GM23338 (cell line): Measurements from ENCODE around the gene ARL15. TPM values are rescaled to one million over a fixed set of nuclear protein-coding genes. Genes with fewer than 3 reads are reported as not detected.

ENCODE experiments used
- CTCF ChIP-seq, 2 experiments: fragments of 200-600 bp in 1 of 2; sonication (generic) in 1 of 2; conservative IDR thresholded peaks; 2 replicates each; pipeline versions ENCODE4 v1.5.1 to v1.6.1; 2016 to 2017; ENCODE audit warnings: antibody characterized with exemption in 2 of 2, low read depth in 2 of 2, mild to moderate bottlenecking in 2 of 2, moderate library complexity in 1 of 2
- ETS1 ChIP-seq: IDR thresholded peaks from 2 replicates; pipeline ENCODE4 v1.6.1; 2016; ENCODE audit warnings: antibody characterized with exemption
- JUNB ChIP-seq: IDR thresholded peaks from one replicate; pipeline ENCODE4 v1.6.1; 2016; ENCODE audit warnings: antibody characterized with exemption; ENCODE audit not compliant: unreplicated experiment
- NANOG ChIP-seq: IDR thresholded peaks from 2 replicates; pipeline ENCODE4 v1.6.1; 2016; ENCODE audit warnings: antibody characterized with exemption, borderline replicate concordance
- REST ChIP-seq: IDR thresholded peaks from one replicate; pipeline ENCODE4 v1.6.1; 2018; ENCODE audit warnings: antibody characterized with exemption; ENCODE audit not compliant: unreplicated experiment
- ZNF331 ChIP-seq: fragments of 250-450 bp; sonication (Bioruptor Pico); IDR thresholded peaks from 2 replicates; pipeline ENCODE4 v1.5.0; 2020; ENCODE audit warnings: low read depth, mild to moderate bottlenecking, moderate library complexity
- polyA plus RNA-seq: library from polyadenylated mRNA; unstranded; fragments of >200 nt; fragmentation: Nextera tagmentation; extraction: Ambion mirVana; gene quantifications from 2 replicates; pipeline ENCODE4 v1.2.1, GENCODE V29; 2016
- total RNA-seq: library from RNA; depleted of rRNA; stranded (reverse); fragments of >200 nt; shearing (Covaris generic); gene quantifications from 2 replicates; pipeline ENCODE4 v1.2.3, GENCODE V29; 2014
- TF ChIP-seq, protein P1 (sequence below): fragments of 250-450 bp; sonication (Bioruptor Pico); IDR thresholded peaks from 2 replicates; pipeline ENCODE4 v1.5.0; 2020; ENCODE audit warnings: mild to moderate bottlenecking, moderate library complexity

ARL15 gene
- total and polyA plus RNA-seq, 2 experiments from 2014 or later: 13.0 to 54.0 TPM

- TF ChIP-seq, protein P1, sequence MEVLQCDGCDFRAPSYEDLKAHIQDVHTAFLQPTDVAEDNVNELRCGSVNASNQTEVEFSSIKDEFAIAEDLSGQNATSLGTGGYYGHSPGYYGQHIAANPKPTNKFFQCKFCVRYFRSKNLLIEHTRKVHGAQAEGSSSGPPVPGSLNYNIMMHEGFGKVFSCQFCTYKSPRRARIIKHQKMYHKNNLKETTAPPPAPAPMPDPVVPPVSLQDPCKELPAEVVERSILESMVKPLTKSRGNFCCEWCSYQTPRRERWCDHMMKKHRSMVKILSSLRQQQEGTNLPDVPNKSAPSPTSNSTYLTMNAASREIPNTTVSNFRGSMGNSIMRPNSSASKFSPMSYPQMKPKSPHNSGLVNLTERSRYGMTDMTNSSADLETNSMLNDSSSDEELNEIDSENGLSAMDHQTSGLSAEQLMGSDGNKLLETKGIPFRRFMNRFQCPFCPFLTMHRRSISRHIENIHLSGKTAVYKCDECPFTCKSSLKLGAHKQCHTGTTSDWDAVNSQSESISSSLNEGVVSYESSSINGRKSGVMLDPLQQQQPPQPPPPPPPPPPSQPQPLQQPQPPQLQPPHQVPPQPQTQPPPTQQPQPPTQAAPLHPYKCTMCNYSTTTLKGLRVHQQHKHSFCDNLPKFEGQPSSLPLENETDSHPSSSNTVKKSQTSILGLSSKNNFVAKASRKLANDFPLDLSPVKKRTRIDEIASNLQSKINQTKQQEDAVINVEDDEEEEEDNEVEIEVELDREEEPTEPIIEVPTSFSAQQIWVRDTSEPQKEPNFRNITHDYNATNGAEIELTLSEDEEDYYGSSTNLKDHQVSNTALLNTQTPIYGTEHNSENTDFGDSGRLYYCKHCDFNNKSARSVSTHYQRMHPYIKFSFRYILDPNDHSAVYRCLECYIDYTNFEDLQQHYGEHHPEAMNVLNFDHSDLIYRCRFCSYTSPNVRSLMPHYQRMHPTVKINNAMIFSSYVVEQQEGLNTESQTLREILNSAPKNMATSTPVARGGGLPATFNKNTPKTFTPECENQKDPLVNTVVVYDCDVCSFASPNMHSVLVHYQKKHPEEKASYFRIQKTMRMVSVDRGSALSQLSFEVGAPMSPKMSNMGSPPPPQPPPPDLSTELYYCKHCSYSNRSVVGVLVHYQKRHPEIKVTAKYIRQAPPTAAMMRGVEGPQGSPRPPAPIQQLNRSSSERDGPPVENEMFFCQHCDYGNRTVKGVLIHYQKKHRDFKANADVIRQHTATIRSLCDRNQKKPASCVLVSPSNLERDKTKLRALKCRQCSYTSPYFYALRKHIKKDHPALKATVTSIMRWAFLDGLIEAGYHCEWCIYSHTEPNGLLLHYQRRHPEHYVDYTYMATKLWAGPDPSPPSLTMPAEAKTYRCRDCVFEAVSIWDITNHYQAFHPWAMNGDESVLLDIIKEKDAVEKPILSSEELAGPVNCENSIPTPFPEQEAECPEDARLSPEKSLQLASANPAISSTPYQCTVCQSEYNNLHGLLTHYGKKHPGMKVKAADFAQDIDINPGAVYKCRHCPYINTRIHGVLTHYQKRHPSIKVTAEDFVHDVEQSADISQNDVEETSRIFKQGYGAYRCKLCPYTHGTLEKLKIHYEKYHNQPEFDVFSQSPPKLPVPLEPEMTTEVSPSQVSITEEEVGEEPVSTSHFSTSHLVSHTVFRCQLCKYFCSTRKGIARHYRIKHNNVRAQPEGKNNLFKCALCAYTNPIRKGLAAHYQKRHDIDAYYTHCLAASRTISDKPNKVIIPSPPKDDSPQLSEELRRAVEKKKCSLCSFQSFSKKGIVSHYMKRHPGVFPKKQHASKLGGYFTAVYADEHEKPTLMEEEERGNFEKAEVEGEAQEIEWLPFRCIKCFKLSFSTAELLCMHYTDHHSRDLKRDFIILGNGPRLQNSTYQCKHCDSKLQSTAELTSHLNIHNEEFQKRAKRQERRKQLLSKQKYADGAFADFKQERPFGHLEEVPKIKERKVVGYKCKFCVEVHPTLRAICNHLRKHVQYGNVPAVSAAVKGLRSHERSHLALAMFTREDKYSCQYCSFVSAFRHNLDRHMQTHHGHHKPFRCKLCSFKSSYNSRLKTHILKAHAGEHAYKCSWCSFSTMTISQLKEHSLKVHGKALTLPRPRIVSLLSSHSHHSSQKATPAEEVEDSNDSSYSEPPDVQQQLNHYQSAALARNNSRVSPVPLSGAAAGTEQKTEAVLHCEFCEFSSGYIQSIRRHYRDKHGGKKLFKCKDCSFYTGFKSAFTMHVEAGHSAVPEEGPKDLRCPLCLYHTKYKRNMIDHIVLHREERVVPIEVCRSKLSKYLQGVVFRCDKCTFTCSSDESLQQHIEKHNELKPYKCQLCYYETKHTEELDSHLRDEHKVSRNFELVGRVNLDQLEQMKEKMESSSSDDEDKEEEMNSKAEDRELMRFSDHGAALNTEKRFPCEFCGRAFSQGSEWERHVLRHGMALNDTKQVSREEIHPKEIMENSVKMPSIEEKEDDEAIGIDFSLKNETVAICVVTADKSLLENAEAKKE (CRISPR knock-in tag): no peak
- TF ChIP-seq REST (no peak), NANOG (no peak), ZNF331 (CRISPR knock-in tag) (no peak), ETS1 (no peak), CTCF (conservative IDR thresholded peaks at IDR 0.05; ENCODE audit: low read depth in 2 of 2) (no peak), JUNB (no peak)
Measured at GRCh38 chr5:54284586-54284985, 25.8 kb downstream of the ARL15 start (continued).
